Kidney tubule cell (primary cell): ENCODE measurements around the gene SMIM45.

Experiments
- DNase-seq: peaks from one replicate; pipeline ENCODE4 v3.0.0-alpha.2; 2018; ENCODE audit warnings: low spot score

SMIM45 gene

DNA sequence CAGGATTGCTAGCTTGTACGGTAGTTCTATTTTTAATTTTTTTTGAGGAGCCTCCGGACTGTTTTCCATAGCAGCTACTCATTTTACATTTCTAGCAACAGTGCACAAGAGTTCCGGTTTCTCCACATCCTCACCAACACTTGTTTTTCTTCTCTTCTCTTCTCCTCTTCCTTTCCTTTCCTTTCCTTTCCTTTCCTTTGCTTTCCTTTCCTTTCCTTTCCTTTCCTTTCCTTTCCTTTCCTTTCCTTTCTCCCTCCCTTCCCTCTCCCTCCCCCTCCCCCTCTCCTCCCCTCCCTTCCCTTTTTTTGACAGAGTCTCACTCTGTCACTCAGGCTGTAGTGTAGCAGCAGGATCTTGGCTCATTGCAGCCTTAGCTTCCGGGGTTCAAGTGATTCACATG, 56.0 kb downstream of the SMIM45 start:
- no peak for DNase-seq
